Tibial nerve (tissue), 3 donors: ENCODE results near the gene CALML4.
"Not testable (repeated sequence)": the region's sequence is repeated elsewhere in the genome, so short reads cannot be mapped to it uniquely, and the experiment has no call there.

Experiments
- EP300 ChIP-seq, 2 donors: sonication (generic); formaldehyde crosslinking; IDR thresholded peaks; one replicate each; pipeline ENCODE4 v1.6.1; 2017; ENCODE audit warnings: antibody characterized with exemption in 2 of 2, mild to moderate bottlenecking in 1 of 2
- POLR2A ChIP-seq, 2 donors: fragments of 450-650 bp; IDR thresholded peaks; one replicate each; pipeline ENCODE4 v1.6.1; 2017; ENCODE audit warnings: antibody characterized with exemption in 2 of 2, mild to moderate bottlenecking in 2 of 2, moderate library complexity in 2 of 2

DNA sequence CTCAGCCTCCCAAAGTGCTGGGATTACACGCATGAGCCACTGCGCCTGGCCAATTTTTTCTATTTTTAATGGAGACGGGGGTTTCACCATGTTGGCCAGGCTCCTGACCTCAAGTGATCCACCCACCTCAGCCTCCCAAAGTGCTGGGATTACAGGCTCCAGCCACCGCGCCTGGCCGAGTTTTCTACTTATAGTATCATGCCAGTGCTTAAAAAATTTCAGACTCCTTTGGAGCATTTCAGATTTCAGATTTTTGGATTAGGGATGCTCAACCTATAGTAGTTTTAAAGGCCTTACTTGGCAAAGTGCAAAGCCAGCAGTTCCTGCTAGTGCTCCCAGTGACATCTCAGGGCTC, 8.3 kb upstream of the CALML4 start:
- not testable (repeated sequence) for TF ChIP-seq POLR2A, EP300 (IDR thresholded peaks at IDR 0.05)
